Endometrial microvascular endothelial cells (primary cell): Measurements from ENCODE around the gene NDUFS2. TPM values are rescaled to one million over a fixed set of nuclear protein-coding genes. Genes with fewer than 3 reads are reported as not detected.

Source experiments
- in situ Hi-C: cut with HindIII; loops from 2 replicates; pipeline ENCODE4 v1.10.0; 2017; ENCODE audit warnings: low sequenced_read_pairs, low pct_unique_long_range_greater_than_20kb; ENCODE audit errors: inconsistent ontology term
- total RNA-seq: library from RNA; depleted of rRNA; stranded (reverse); fragments of >200 nt; gene quantifications from one replicate; pipeline ENCODE4 v1.2.3, GENCODE V29; 2015; ENCODE audit errors: inconsistent ontology term

Gene NDUFS2
- total RNA-seq, 1 donor from 2014 or later: 161 TPM

- in situ Hi-C loops: loop anchor here (25.0 kb wide), 1 partner anchor 152 kb away; the partner anchor contains the start of gene CFAP126
Measured at GRCh38 chr1:161209790-161210409, 7.7 kb downstream of the NDUFS2 start.

GRCh38 chr1:161214369-161214768 is 12.2 kb downstream of the NDUFS2 start:
- in situ Hi-C loops: loop anchor here (25.0 kb wide), 1 partner anchor 148 kb away; the partner anchor contains the start of gene CFAP126

DNA sequence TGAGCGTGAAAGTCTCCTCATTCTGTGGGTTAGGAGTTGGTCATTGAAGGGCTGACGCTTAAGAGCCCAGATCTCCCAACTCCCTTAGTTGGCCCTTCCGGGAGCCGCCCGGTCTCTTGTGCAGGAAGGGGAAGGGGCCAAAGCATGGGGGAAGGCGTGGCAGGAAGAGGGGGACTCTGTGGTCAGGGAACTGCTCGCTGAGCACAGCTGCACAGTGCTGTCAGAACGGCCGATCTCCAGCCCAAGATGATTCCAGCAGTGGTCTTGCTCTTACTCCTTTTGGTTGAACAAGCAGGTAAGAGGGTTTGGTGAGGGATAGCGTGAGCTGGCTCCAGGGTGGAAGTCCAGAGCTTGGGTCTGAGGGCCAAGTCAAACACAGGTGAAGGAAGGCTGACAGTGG is 12.9 kb downstream of the NDUFS2 start, which contains the start of gene FCER1G:
Gene FCER1G, plus strand, starts transcription at position 220 of the 400 bp plus-strand sequence. Its CDS starts 27 bp downstream, at position 247.
- in situ Hi-C loops: loop anchor here (25.0 kb wide), 1 partner anchor 147 kb away; the partner anchor contains the start of gene CFAP126

DNA sequence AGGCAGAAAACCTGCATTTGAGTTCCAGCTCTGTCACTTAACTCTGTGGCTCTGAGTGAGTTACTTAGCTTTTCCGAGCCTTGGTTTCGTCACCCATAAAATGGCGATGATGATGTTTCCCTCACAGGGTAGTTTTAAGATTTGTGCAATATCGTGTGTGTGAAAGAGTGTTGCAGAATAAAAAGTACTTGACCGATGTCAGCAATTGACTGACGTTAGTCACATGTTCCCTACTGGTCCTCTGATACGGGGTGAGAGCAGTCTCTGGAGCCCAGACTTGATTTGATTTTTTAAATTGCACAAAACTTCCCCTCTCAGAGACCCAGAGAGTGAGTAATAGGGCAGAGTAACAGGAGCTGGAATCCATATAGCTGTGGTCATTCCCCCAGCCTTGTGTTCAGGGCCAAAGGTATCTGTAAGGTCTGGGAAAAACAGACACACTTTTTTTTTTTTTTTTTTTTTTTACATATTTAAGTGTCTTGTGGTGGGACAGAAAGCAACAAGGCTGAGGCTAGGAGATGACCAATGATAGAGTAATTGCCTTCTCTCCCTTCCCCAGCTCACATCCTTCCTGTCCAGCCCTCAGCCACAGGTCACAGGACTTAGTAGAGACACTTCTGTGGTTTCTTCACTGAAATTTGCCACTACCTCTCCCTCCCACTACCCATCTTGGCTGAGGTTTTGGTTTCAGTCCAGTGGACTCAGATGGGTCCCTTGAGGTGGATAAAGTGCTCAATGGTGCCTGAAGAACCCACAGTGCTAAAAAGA is 15.0 kb downstream of the NDUFS2 start:
- in situ Hi-C loops: loop anchor here (25.0 kb wide), 1 partner anchor 145 kb away; the partner anchor contains the start of gene CFAP126

GRCh38 chr1:161217831-161218230 is 15.7 kb downstream of the NDUFS2 start:
- in situ Hi-C loops: loop anchor here (25.0 kb wide), 1 partner anchor 144 kb away; the partner anchor contains the start of gene CFAP126

GRCh38 chr1:161218301-161219077 is 16.3 kb downstream of the NDUFS2 start:
- in situ Hi-C loops: loop anchor here (25.0 kb wide), 1 partner anchor 144 kb away; the partner anchor contains the start of gene CFAP126

GRCh38 chr1:161219078-161219892 is 17.1 kb downstream of the NDUFS2 start:
- in situ Hi-C loops: loop anchor here (25.0 kb wide), 1 partner anchor 143 kb away; the partner anchor contains the start of gene CFAP126

GRCh38 chr1:161220002-161220401 is 17.8 kb downstream of the NDUFS2 start:
- in situ Hi-C loops: loop anchor here (25.0 kb wide), 1 partner anchor 142 kb away; the partner anchor contains the start of gene CFAP126

GRCh38 chr1:161222175-161223019 is 20.2 kb downstream of the NDUFS2 start:
- in situ Hi-C loops: loop anchor here (25.0 kb wide), 1 partner anchor 140 kb away; the partner anchor contains the start of gene CFAP126

DNA sequence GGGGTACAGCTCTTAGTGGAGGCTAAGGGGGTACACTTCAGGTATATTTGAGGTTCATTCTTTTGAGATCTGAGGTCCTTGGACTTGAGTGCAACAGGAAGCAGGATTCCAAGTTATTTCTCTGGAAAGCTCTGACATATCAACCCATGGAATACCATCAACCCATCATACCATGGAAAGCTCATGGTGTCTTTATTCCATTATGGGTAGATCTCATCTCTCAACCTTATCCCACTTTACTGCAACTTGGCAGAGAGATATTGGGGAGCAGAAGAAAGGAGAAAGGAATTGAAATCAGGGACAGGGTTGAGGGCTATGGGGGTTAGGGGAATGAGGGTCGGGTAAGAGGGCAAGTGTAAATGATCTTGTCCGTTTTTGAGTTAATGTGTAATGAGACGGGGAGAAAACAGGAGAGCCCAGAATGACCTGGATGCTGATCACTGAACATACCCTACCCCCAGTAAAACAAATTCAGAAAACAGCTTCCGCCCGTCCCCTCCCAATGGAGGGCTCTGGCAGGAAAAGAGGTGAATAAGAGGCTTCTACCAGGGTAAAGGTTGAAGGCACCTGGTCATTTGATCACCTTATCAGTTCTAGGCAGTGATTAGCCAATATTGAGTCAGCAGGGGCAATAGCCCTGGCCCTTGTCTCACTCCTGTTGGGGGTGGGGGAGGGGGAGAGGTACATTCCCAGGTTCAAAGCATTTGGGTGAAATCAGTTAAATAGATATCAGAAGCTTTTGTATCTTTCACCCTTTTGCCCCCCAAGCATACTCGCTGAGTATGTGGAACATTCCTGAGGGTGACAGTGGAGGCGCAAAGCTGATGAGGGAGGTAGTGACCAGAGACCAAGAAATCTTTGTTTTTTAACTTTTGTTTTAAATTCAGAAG is 21.9 kb downstream of the NDUFS2 start:
- in situ Hi-C loops: loop anchor here (25.0 kb wide), 1 partner anchor 138 kb away; the partner anchor contains the start of gene CFAP126

DNA sequence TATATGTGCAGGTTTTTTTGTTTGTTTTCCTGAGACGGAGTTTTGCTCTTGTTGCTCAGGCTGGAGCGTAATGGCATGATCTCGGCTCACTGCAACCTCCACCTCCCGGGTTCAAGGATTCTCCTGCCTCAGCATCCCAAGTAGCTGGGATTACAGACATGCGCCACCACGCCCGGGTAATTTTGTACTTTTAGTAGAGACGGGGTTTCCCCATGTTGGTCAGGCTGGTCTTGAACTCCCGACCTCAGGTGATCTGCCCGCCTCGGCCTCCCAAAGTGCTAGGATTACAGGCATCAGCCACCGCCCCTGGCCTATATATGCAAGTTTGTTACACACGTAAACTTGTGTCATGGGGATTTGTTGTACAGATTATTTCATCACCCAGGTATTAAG is 22.5 kb downstream of the NDUFS2 start:
- in situ Hi-C loops: loop anchor here (25.0 kb wide), 1 partner anchor 138 kb away; the partner anchor contains the start of gene CFAP126

- in situ Hi-C loops: no loop called here
Measured at GRCh38 chr1:161225178-161225533, 23.0 kb downstream of the NDUFS2 start.

DNA sequence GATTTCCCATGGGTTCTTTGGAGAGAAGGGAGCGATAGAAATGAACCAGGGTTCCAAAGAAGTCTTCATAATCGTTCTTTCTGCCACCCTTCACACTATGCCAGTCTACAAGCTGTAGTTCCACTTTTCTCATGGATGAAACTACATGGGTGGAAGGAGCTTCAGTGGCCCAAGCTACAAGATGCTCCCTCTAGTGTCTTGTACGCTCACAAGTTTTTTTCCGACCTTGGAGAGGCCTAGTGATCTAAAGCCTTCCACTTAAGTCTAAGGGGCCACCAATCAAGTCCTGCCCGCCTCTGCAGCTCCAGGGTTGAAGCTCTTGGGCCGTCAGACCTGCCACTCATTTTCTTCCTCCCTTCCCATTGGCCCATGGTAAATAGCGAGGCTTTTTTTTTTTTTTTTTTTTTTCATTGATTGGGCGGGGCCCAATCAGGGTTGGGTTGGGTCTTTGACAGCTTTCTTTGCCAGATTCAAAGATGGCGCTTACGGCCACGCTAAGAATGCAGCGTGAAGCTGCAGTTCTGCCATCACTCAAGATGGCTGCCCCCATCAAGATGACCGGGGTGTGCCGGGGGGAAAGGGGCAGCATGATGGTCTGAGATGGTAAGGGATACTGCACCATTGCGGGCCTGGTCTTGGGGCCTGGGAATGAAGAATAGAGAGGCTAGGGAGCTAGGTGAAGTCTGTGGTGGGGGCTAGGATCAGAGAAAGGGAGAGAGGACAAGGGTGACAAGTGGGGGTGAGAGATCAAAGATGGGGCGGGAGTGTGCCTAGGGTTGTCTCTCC is 23.6 kb downstream of the NDUFS2 start, which contains the start of gene TOMM40L:
Gene TOMM40L, plus strand, starts transcription at position 527 of the 786 bp plus-strand sequence. CDS start 430 bp downstream, outside the sequence.
- in situ Hi-C loops: no loop called here

GRCh38 chr1:161226320-161226711 is 24.1 kb downstream of the NDUFS2 start:
- in situ Hi-C loops: no loop called here

GRCh38 chr1:161226759-161227158 is 24.6 kb downstream of the NDUFS2 start:
- in situ Hi-C loops: no loop called here
